ENCODE data around the gene UXS1.
"Not testable (repeated sequence)": the region's sequence is repeated elsewhere in the genome, so short reads cannot be mapped to it uniquely, and the experiment has no call there.

The UXS1 gene

GRCh38 chr2:106205488-106205887 lies 11.4 kb upstream of the UXS1 start:
- H3K36me3 ChIP-seq (ENCODE audit: control insufficient read depth, insufficient read depth, low read length) = no peaks in the 10 kb centered on the region
- H3K27me3 ChIP-seq (ENCODE audit: control insufficient read depth, insufficient read depth, low read length) = no peaks in the 10 kb centered on the region
- no peak overlapping the region for H3K9ac ChIP-seq (ENCODE audit: low read length)
- H3K4me3 ChIP-seq (ENCODE audit: low read length) = no peak overlapping the region
- H3K9me3 ChIP-seq (ENCODE audit: control insufficient read depth, low read length) = no peaks in the 10 kb centered on the region
- H3K4me1 ChIP-seq (ENCODE audit: control insufficient read depth, insufficient read depth, low read length) = peaks cover 7% of the 10 kb centered on the region

- H3K9me3 ChIP-seq (ENCODE audit: control insufficient read depth, low read length); H3K4me3 ChIP-seq (ENCODE audit: low read length); H3K9ac ChIP-seq (ENCODE audit: low read length); H3K4me1 ChIP-seq (ENCODE audit: control insufficient read depth, insufficient read depth, low read length); H3K36me3 ChIP-seq (ENCODE audit: control insufficient read depth, insufficient read depth, low read length); H3K27me3 ChIP-seq (ENCODE audit: control insufficient read depth, insufficient read depth, low read length): not testable (repeated sequence)
These were observed 10.4 kb upstream of the UXS1 start for GRCh38 chr2:106204551-106204950.

GRCh38 chr2:106201661-106202060 lies 7.6 kb upstream of the UXS1 start:
- Histone ChIP-seq H3K9ac (ENCODE audit: low read length) (no peak overlapping the region), H3K36me3 (ENCODE audit: control insufficient read depth, insufficient read depth, low read length) (no peaks in the 10 kb centered on the region), H3K4me1 (ENCODE audit: control insufficient read depth, insufficient read depth, low read length) (no peaks in the 10 kb centered on the region), H3K9me3 (ENCODE audit: control insufficient read depth, low read length) (no peaks in the 10 kb centered on the region), H3K27me3 (ENCODE audit: control insufficient read depth, insufficient read depth, low read length) (no peaks in the 10 kb centered on the region), H3K4me3 (ENCODE audit: low read length) (no peak overlapping the region)

GRCh38 chr2:106197878-106198277 lies 3.8 kb upstream of the UXS1 start:
- Histone ChIP-seq H3K27me3 (ENCODE audit: control insufficient read depth, insufficient read depth, low read length) (no peaks in the 10 kb centered on the region), H3K9me3 (ENCODE audit: control insufficient read depth, low read length) (no peaks in the 10 kb centered on the region), H3K36me3 (ENCODE audit: control insufficient read depth, insufficient read depth, low read length) (no peaks in the 10 kb centered on the region), H3K9ac (ENCODE audit: low read length) (no peak overlapping the region), H3K4me3 (ENCODE audit: low read length) (no peak overlapping the region), H3K4me1 (ENCODE audit: control insufficient read depth, insufficient read depth, low read length) (no peaks in the 10 kb centered on the region)

- Histone ChIP-seq H3K4me1 (ENCODE audit: control insufficient read depth, insufficient read depth, low read length) (no peaks in the 10 kb centered on the region), H3K27me3 (ENCODE audit: control insufficient read depth, insufficient read depth, low read length) (no peaks in the 10 kb centered on the region), H3K36me3 (ENCODE audit: control insufficient read depth, insufficient read depth, low read length) (no peaks in the 10 kb centered on the region), H3K4me3 (ENCODE audit: low read length) (no peak overlapping the region), H3K9ac (ENCODE audit: low read length) (no peak overlapping the region), H3K9me3 (ENCODE audit: control insufficient read depth, low read length) (no peaks in the 10 kb centered on the region)
These were observed 1.9 kb upstream of the UXS1 start for GRCh38 chr2:106195981-106196380.

- Histone ChIP-seq H3K9ac (ENCODE audit: low read length) (no peak overlapping the region), H3K36me3 (ENCODE audit: control insufficient read depth, insufficient read depth, low read length) (no peaks in the 10 kb centered on the region), H3K27me3 (ENCODE audit: control insufficient read depth, insufficient read depth, low read length) (no peaks in the 10 kb centered on the region), H3K4me3 (ENCODE audit: low read length) (no peak overlapping the region), H3K4me1 (ENCODE audit: control insufficient read depth, insufficient read depth, low read length) (no peaks in the 10 kb centered on the region), H3K9me3 (ENCODE audit: control insufficient read depth, low read length) (no peaks in the 10 kb centered on the region)
These were observed 1.4 kb upstream of the UXS1 start for GRCh38 chr2:106195456-106195855.

GRCh38 chr2:106193690-106193976 lies 468 bp downstream of the UXS1 start:
- Histone ChIP-seq H3K27me3 (ENCODE audit: control insufficient read depth, insufficient read depth, low read length) (no peaks in the 10 kb centered on the region), H3K9ac (ENCODE audit: low read length) (peak overlapping the region; percentile 73), H3K4me1 (ENCODE audit: control insufficient read depth, insufficient read depth, low read length) (peaks cover 12% of the 10 kb centered on the region), H3K36me3 (ENCODE audit: control insufficient read depth, insufficient read depth, low read length) (no peaks in the 10 kb centered on the region), H3K9me3 (ENCODE audit: control insufficient read depth, low read length) (no peaks in the 10 kb centered on the region), H3K4me3 (ENCODE audit: low read length) (peak overlapping the region; percentile 32)

- H3K9me3 ChIP-seq (ENCODE audit: control insufficient read depth, low read length) = no peaks in the 10 kb centered on the region
- peak overlapping the region; percentile 32 for H3K4me3 ChIP-seq (ENCODE audit: low read length)
- H3K36me3 ChIP-seq (ENCODE audit: control insufficient read depth, insufficient read depth, low read length) = no peaks in the 10 kb centered on the region
- peak overlapping the region; percentile 73 for H3K9ac ChIP-seq (ENCODE audit: low read length)
- H3K4me1 ChIP-seq (ENCODE audit: control insufficient read depth, insufficient read depth, low read length) = peaks cover 12% of the 10 kb centered on the region
- H3K27me3 ChIP-seq (ENCODE audit: control insufficient read depth, insufficient read depth, low read length) = no peaks in the 10 kb centered on the region
These were observed 1.1 kb downstream of the UXS1 start for GRCh38 chr2:106192752-106193689.

GRCh38 chr2:106191511-106192016 lies 2.5 kb downstream of the UXS1 start:
- H3K4me3 ChIP-seq (ENCODE audit: low read length) = no peak overlapping the region

GRCh38 chr2:106189764-106190468 lies 4.2 kb downstream of the UXS1 start:
- Histone ChIP-seq H3K36me3 (ENCODE audit: control insufficient read depth, insufficient read depth, low read length) (no peaks in the 10 kb centered on the region), H3K4me1 (ENCODE audit: control insufficient read depth, insufficient read depth, low read length) (peaks cover 12% of the 10 kb centered on the region), H3K9me3 (ENCODE audit: control insufficient read depth, low read length) (no peaks in the 10 kb centered on the region), H3K4me3 (ENCODE audit: low read length) (no peak overlapping the region), H3K27me3 (ENCODE audit: control insufficient read depth, insufficient read depth, low read length) (no peaks in the 10 kb centered on the region), H3K9ac (ENCODE audit: low read length) (no peak overlapping the region)

More at GRCh38 chr2:106191511-106192016, 2.5 kb downstream of the UXS1 start:
- Histone ChIP-seq H3K9ac (ENCODE audit: low read length) (no peak overlapping the region), H3K36me3 (ENCODE audit: control insufficient read depth, insufficient read depth, low read length) (no peaks in the 10 kb centered on the region), H3K9me3 (ENCODE audit: control insufficient read depth, low read length) (no peaks in the 10 kb centered on the region), H3K4me1 (ENCODE audit: control insufficient read depth, insufficient read depth, low read length) (peaks cover 12% of the 10 kb centered on the region), H3K27me3 (ENCODE audit: control insufficient read depth, insufficient read depth, low read length) (no peaks in the 10 kb centered on the region)

- H3K36me3 ChIP-seq (ENCODE audit: control insufficient read depth, insufficient read depth, low read length) = no peaks in the 10 kb centered on the region
- H3K9ac ChIP-seq (ENCODE audit: low read length) = no peak overlapping the region
- no peaks in the 10 kb centered on the region for H3K9me3 ChIP-seq (ENCODE audit: control insufficient read depth, low read length)
- H3K4me3 ChIP-seq (ENCODE audit: low read length) = no peak overlapping the region
- H3K4me1 ChIP-seq (ENCODE audit: control insufficient read depth, insufficient read depth, low read length) = peaks cover 12% of the 10 kb centered on the region
- no peaks in the 10 kb centered on the region for H3K27me3 ChIP-seq (ENCODE audit: control insufficient read depth, insufficient read depth, low read length)
These were observed 4.8 kb downstream of the UXS1 start for GRCh38 chr2:106189325-106189724.

- H3K9ac ChIP-seq (ENCODE audit: low read length) = no peak overlapping the region
- no peaks in the 10 kb centered on the region for H3K36me3 ChIP-seq (ENCODE audit: control insufficient read depth, insufficient read depth, low read length)
- no peak overlapping the region for H3K4me3 ChIP-seq (ENCODE audit: low read length)
- no peaks in the 10 kb centered on the region for H3K9me3 ChIP-seq (ENCODE audit: control insufficient read depth, low read length)
- peaks cover 12% of the 10 kb centered on the region for H3K4me1 ChIP-seq (ENCODE audit: control insufficient read depth, insufficient read depth, low read length)
- no peaks in the 10 kb centered on the region for H3K27me3 ChIP-seq (ENCODE audit: control insufficient read depth, insufficient read depth, low read length)
These were observed 6.7 kb downstream of the UXS1 start for GRCh38 chr2:106187273-106187891.

Data from mucosa of stomach (tissue), 1 donor.